Psoas muscle (tissue), 8 donors: ENCODE results near the gene PSEN2. TPM values are rescaled to one million over a fixed set of nuclear protein-coding genes. Genes with fewer than 3 reads are reported as not detected.

ENCODE experiments used
- ATAC-seq, 4 donors: fragments of 200-7000 bp; cut with Tn5 transposase; one replicate each; pipeline ENCODE4 v1.9.1; 2020; ENCODE audit warnings: moderate library complexity in 3 of 4, mild to moderate bottlenecking in 2 of 4
- DNase-seq, 2 donors: peaks; one replicate each; pipeline ENCODE4 v3.0.0-alpha.2; 2020
- H3K27ac ChIP-seq: fragments of 200-600 bp; one replicate; pipeline ENCODE4 v1.8.0; 2022
- H3K27me3 ChIP-seq, 3 donors: fragments of 200-600 bp in 1 of 3; one replicate each; pipeline versions ENCODE4 v1.6.1 to v1.8.0; 2013 to 2022; ENCODE audit warnings: low read length in 2 of 3, mild to moderate bottlenecking in 2 of 3, moderate library complexity in 1 of 3; ENCODE audit not compliant: insufficient read depth in 3 of 3
- H3K36me3 ChIP-seq, 2 donors: fragments of 200-600 bp in 1 of 2; one replicate each; pipeline versions ENCODE4 v1.6.1 to v1.8.0; 2013 to 2022; ENCODE audit warnings: low read depth in 1 of 2, mild to moderate bottlenecking in 1 of 2, moderate library complexity in 1 of 2; ENCODE audit not compliant: insufficient read depth in 1 of 2
- H3K4me1 ChIP-seq: fragments of 200-600 bp; one replicate; pipeline ENCODE4 v1.8.0; 2022
- H3K4me3 ChIP-seq: fragments of 200-600 bp; one replicate; pipeline ENCODE4 v1.8.0; 2022; ENCODE audit warnings: mild to moderate bottlenecking
- H3K9me3 ChIP-seq: fragments of 200-600 bp; one replicate; pipeline ENCODE4 v1.8.0; 2022
- WGBS, 3 donors: extraction: QIAGEN DNeasy Blood & Tissue Kit; methylation state at CpG; one replicate each; pipeline versions ENCODE4 v1.1.6 to v1.1.7; 2013; 5-methylcytosine and 5-hydroxymethylcytosine counted together
- intact Hi-C, 2 donors: fragments of 100-400 bp; cut with DNase I; formaldehyde crosslinking; loops; one replicate each; pipeline versions ENCODE4 v1.11.0 to v1.14.2; 2022
- polyA plus RNA-seq, 3 donors: library from polyadenylated mRNA; stranded (reverse); fragments of 200-250 nt; gene quantifications; one replicate each; pipeline ENCODE4 v1.2.3, GENCODE V29; 2013
- total RNA-seq, 4 donors: library from RNA; stranded (reverse); fragmentation: NEBNext Ultra II Directional in 2 of 4; extraction: Animal tissue kit (Norgen Biotek cat#: 25700) in 2 of 4; gene quantifications; one replicate each; pipeline versions ENCODE4 v1.2.1 to v1.2.4, GENCODE V29; 2021 to 2023
- TF ChIP-seq, protein P1 (sequence below): fragments of 200-600 bp; IDR thresholded peaks from one replicate; pipeline ENCODE4 v1.8.0; 2022; ENCODE audit warnings: antibody characterized with exemption
- donor health status: healthy with polysubstance abuse.
- donor health status: DM: no; HTN: no; CAD: no; lungs with moderate emphysema.
- donor health status: Bipolar disorder and iron deficiency.
- donor health status: healthy.
- donor health status: DM: yes; HTN: yes; CAD: no.
- donor health status: DM: no; HTN: no; CAD: no.
- donor health status: DM: no; HTN: no; CAD: no.
- donor health status: DM: yes; HTN: yes; CAD: no.

PSEN2 gene
- total and polyA plus RNA-seq, 7 donors: 15.5 to 31.5 (median 26.9) TPM

DNA sequence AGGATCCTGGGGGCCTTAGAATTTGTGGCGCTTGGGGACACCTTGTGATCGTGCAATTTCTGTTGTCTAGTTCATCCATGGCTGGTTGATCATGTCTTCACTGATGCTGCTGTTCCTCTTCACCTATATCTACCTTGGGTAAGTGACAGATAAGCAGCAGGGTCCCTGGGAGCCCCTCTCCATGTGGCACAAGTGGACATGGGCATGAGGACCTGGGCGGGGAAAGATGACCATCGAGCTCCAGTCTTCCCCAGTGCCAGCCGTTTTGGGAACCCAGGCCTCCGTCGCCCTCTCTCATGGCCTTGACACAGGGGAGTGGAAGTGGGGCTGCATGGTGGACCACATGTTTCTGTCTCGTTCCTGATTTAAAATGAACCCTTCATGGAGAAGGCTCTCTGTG, 17.6 kb downstream of the PSEN2 start:
- no peak overlapping the region for H3K4me3 ChIP-seq
- peaks cover 0 to 86% of the 10 kb centered on the region in 2 donors for H3K36me3 ChIP-seq
- ATAC-seq: no peak
- TF ChIP-seq, protein P1, sequence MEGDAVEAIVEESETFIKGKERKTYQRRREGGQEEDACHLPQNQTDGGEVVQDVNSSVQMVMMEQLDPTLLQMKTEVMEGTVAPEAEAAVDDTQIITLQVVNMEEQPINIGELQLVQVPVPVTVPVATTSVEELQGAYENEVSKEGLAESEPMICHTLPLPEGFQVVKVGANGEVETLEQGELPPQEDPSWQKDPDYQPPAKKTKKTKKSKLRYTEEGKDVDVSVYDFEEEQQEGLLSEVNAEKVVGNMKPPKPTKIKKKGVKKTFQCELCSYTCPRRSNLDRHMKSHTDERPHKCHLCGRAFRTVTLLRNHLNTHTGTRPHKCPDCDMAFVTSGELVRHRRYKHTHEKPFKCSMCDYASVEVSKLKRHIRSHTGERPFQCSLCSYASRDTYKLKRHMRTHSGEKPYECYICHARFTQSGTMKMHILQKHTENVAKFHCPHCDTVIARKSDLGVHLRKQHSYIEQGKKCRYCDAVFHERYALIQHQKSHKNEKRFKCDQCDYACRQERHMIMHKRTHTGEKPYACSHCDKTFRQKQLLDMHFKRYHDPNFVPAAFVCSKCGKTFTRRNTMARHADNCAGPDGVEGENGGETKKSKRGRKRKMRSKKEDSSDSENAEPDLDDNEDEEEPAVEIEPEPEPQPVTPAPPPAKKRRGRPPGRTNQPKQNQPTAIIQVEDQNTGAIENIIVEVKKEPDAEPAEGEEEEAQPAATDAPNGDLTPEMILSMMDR: no peak
- H3K4me1 ChIP-seq: peaks cover 4% of the 10 kb centered on the region
- no peak overlapping the region for H3K27ac ChIP-seq
- no peak for DNase-seq
- no peaks in the 10 kb centered on the region for H3K27me3 ChIP-seq
- intact Hi-C loops: no loop called here
- H3K9me3 ChIP-seq: no peaks in the 10 kb centered on the region
- 89 to 98% (median 94%) methylated on average over 8 of the region's 8 CpGs for WGBS, 3 donors

DNA sequence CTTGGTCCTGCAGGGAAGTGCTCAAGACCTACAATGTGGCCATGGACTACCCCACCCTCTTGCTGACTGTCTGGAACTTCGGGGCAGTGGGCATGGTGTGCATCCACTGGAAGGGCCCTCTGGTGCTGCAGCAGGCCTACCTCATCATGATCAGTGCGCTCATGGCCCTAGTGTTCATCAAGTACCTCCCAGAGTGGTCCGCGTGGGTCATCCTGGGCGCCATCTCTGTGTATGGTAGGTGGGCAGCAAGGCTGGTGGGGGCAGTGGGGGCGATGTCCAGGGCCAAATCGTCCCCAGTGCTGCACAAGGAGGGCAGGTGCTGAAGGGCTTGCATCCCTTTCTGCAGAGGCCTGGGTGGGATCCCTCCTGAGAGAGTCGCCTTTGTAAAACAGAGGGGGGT, 18.4 kb downstream of the PSEN2 start:
- Histone ChIP-seq H3K27ac (no peak overlapping the region), H3K9me3 (no peaks in the 10 kb centered on the region), H3K36me3 (peaks cover 0 to 86% of the 10 kb centered on the region in 2 donors), H3K27me3 (no peaks in the 10 kb centered on the region), H3K4me3 (no peak overlapping the region), H3K4me1 (peaks cover 3% of the 10 kb centered on the region)
- WGBS, 3 donors: 95 to 98% (median 95%) methylated on average over 8 of the region's 8 CpGs
- ATAC-seq (no peak), DNase-seq (no peak)
- TF ChIP-seq, protein P1: no peak
- intact Hi-C loops: no loop called here

- H3K9me3 ChIP-seq: no peaks in the 10 kb centered on the region
- DNase-seq (no peak), ATAC-seq (no peak)
- 90 to 94% (median 91%) methylated on average over 12 of the region's 12 CpGs for WGBS, 3 donors
- no peak overlapping the region for H3K27ac ChIP-seq
- H3K27me3 ChIP-seq: no peaks in the 10 kb centered on the region
- H3K4me1 ChIP-seq: peaks cover 3% of the 10 kb centered on the region
- TF ChIP-seq, protein P1: no peak
- intact Hi-C loops: no loop called here
- H3K36me3 ChIP-seq: peaks cover 0 to 92% of the 10 kb centered on the region in 2 donors
- no peak overlapping the region for H3K4me3 ChIP-seq
Measured at GRCh38 chr1:226889616-226890330, 19.4 kb downstream of the PSEN2 start.

GRCh38 chr1:226890331-226891108, 20.1 kb downstream of the PSEN2 start:
- TF ChIP-seq, protein P1: no peak
- H3K4me1 ChIP-seq: peaks cover 3% of the 10 kb centered on the region
- no peaks in the 10 kb centered on the region for H3K27me3 ChIP-seq
- H3K4me3 ChIP-seq: no peak overlapping the region
- no peak for ATAC-seq
- H3K27ac ChIP-seq: no peak overlapping the region
- no peaks in the 10 kb centered on the region for H3K9me3 ChIP-seq
- DNase-seq: no peak
- intact Hi-C loops: no loop called here
- peaks cover 0 to 98% of the 10 kb centered on the region in 2 donors for H3K36me3 ChIP-seq
- WGBS, 3 donors: 86 to 89% (median 89%) methylated on average over 22 of the region's 22 CpGs
